Heart right ventricle (tissue), 16 donors: ENCODE results near the gene OOSP3. TPM values are rescaled to one million over a fixed set of nuclear protein-coding genes. Genes with fewer than 3 reads are reported as not detected.
A peak's percentile ranks its signal among the peaks of the same experiment; 100 is the strongest.

ENCODE experiments used
- ATAC-seq, 8 donors: fragments of 200-7000 bp; cut with Tn5 transposase; one replicate each; pipeline ENCODE4 v1.9.1; 2020; ENCODE audit warnings: mild to moderate bottlenecking in 8 of 8, moderate library complexity in 8 of 8, moderate number of reproducible peaks in 1 of 8
- DNase-seq, 2 donors: peaks; one replicate each; pipeline ENCODE4 v3.0.0-alpha.2; 2020
- H3K27ac ChIP-seq, 10 donors: fragments of 200-600 bp; sonication (generic) in 2 of 10; one replicate each; pipeline versions ENCODE4 v1.5.0 to v1.8.0; 2020 to 2022; ENCODE audit warnings: mild to moderate bottlenecking in 3 of 10
- H3K27me3 ChIP-seq, 7 donors: fragments of 200-600 bp; one replicate each; pipeline ENCODE4 v1.8.0; 2021 to 2022; ENCODE audit warnings: mild to moderate bottlenecking in 2 of 7
- H3K36me3 ChIP-seq, 9 donors: fragments of 200-600 bp; sonication (generic) in 1 of 9; one replicate each; pipeline versions ENCODE4 v1.5.0 to v1.8.0; 2020 to 2022; ENCODE audit warnings: mild to moderate bottlenecking in 2 of 9
- H3K4me1 ChIP-seq, 9 donors: fragments of 200-600 bp; sonication (generic) in 1 of 9; one replicate each; pipeline versions ENCODE4 v1.5.0 to v1.8.0; 2020 to 2022; ENCODE audit warnings: mild to moderate bottlenecking in 4 of 9
- H3K4me3 ChIP-seq, 10 donors: fragments of 200-600 bp; sonication (generic) in 2 of 10; one replicate each; pipeline versions ENCODE4 v1.5.0 to v1.8.0; 2020 to 2022; ENCODE audit warnings: mild to moderate bottlenecking in 7 of 10, moderate library complexity in 2 of 10
- H3K9me3 ChIP-seq, 11 donors: fragments of 200-600 bp in 10 of 11; sonication (generic) in 2 of 11; one replicate each; pipeline versions ENCODE4 v1.5.0 to v1.8.0; 2013 to 2022; ENCODE audit warnings: mild to moderate bottlenecking in 2 of 11, control low read depth in 1 of 11, moderate library complexity in 1 of 11
- CTCF ChIP-seq, 9 donors: fragments of 200-600 bp; sonication (generic) in 2 of 9; IDR thresholded peaks; one replicate each; pipeline versions ENCODE4 v1.5.0 to v1.8.0; 2021 to 2022; ENCODE audit warnings: antibody characterized with exemption in 9 of 9, mild to moderate bottlenecking in 5 of 9, moderate library complexity in 1 of 9
- WGBS, 2 donors: extraction: QIAGEN DNeasy Blood & Tissue Kit; methylation state at CpG; one replicate each; pipeline ENCODE4 v1.1.7; 2013; ENCODE audit warnings: inconsistent platforms in 1 of 2; 5-methylcytosine and 5-hydroxymethylcytosine counted together
- intact Hi-C, 10 donors: fragments of 100-400 bp; cut with DNase I; formaldehyde crosslinking; loops; one replicate each; pipeline versions ENCODE4 v1.11.1 to v1.14.2; 2022
- polyA plus RNA-seq, 2 donors: library from polyadenylated mRNA; stranded (reverse); fragments of 200-250 nt; gene quantifications; one replicate each; pipeline ENCODE4 v1.2.3, GENCODE V29; 2013
- total RNA-seq, 10 donors: library from RNA; stranded (reverse); fragmentation: NEBNext Ultra II Directional in 3 of 10; extraction: Animal tissue kit (Norgen Biotek cat#: 25700) in 3 of 10; gene quantifications; one replicate each; pipeline versions ENCODE4 v1.2.1 to v1.2.4, GENCODE V29; 2021 to 2023
- donor health status: Arrhythmogenic right ventricular cardiomyopathy.
- donor health status: ischemic (EF 13 %, LVEDD 7.1; RV severe dilation, severe dysfunction).
- donor health status: healthy with polysubstance abuse.
- donor health status: DM: no; HTN: yes; CAD: no.
- donor health status: DM: no; HTN: no; CAD: no.
- donor health status: ischemic (EF 25% LVEDD 6.9; RV normal size, moderate dysfunction).
- donor health status: ischemic (EF 25% LVEDD 5.7; RV mildly dilated, moderate dysfunction).
- donor health status: healthy.
- donor health status: DM: yes; HTN: yes; CAD: no.
- donor health status: Ischemic cardiomyopathy.
- donor health status: ischemic (EF 35%, LVEDD 5.7; RV mildly dilated, moderate dysfunction).
- donor health status: nonischemic (EF 11% LVEDD 7.7; RV severe dilation, severe dysfunction).
- donor health status: DM: yes; HTN: yes; CAD: no.
- donor health status: PGD.
- donor health status: ischemic (EF 29% LVEDD 5.4; RV normal size, mild dysfunction).
- donor health status: nonischemic (EF 23%, LVEDD 6.1; RV moderate dilation, normal function).

Gene OOSP3
- total and polyA plus RNA-seq, 12 donors = not detected

DNA sequence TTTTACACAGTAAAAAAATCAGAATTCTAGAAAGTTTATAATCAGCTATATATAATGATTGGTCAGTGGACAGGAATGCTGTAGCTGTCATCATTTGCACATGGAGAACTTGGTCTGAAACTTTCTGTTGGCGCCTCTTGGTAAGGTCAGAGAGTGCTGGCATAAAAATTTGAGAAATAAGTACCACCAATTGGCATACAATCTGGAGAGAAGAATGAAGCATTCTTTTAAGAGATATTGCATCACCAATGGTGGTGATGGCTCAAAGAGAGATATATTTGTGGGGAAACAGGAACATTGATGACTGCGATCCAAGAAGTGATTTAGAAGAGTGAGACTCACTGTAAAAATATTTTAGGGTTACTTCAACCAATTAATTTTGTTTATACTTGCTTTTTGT is 39.9 kb downstream of the OOSP3 start:
- Histone ChIP-seq H3K4me3 (no peak overlapping the region), H3K4me1 (no peaks in the 10 kb centered on the region), H3K27ac (no peak overlapping the region), H3K9me3 (peaks cover 0 to 42% (median 16%) of the 10 kb centered on the region in 11 donors), H3K27me3 (no peaks in the 10 kb centered on the region), H3K36me3 (no peaks in the 10 kb centered on the region)
- WGBS, 2 donors = 88 to 92% methylated on average over 2 of the region's 2 CpGs
- ATAC-seq = no peak
- no peak for DNase-seq
- intact Hi-C loops = loop anchor here in 2 of 10 donors (2.0 to 10.0 kb wide), 2 partner anchors 94 to 96 kb away; no protein-coding TSS in a partner anchor
- no peak for TF ChIP-seq CTCF (IDR thresholded peaks at IDR 0.05)

GRCh38 chr11:59918987-59919589 is 40.5 kb downstream of the OOSP3 start:
- peak in 6 of 9 donors; percentile 31 to 49 (median 35) for TF ChIP-seq CTCF (IDR thresholded peaks at IDR 0.05)
- intact Hi-C loops = loop anchor here in 2 of 10 donors (2.0 to 10.0 kb wide), 2 partner anchors 94 to 96 kb away; no protein-coding TSS in a partner anchor
- 45 to 46% methylated on average over 3 of the region's 3 CpGs for WGBS, 2 donors

GRCh38 chr11:59923813-59924212 is 45.2 kb downstream of the OOSP3 start:
- no peak overlapping the region for H3K27ac ChIP-seq
- DNase-seq = no peak
- no peaks in the 10 kb centered on the region for H3K27me3 ChIP-seq
- intact Hi-C loops = no loop called here
- no peak for ATAC-seq
- H3K36me3 ChIP-seq = no peaks in the 10 kb centered on the region
- TF ChIP-seq CTCF (IDR thresholded peaks at IDR 0.05) = no peak
- peaks cover 0 to 73% (median 35%) of the 10 kb centered on the region in 11 donors for H3K9me3 ChIP-seq
- 96% methylated on average over 6 of the region's 6 CpGs for WGBS, 2 donors
- H3K4me1 ChIP-seq = no peaks in the 10 kb centered on the region
- H3K4me3 ChIP-seq = no peak overlapping the region

More at GRCh38 chr11:59918987-59919589, 40.5 kb downstream of the OOSP3 start:
- no peak for DNase-seq
- Histone ChIP-seq H3K27me3 (no peaks in the 10 kb centered on the region), H3K9me3 (peaks cover 0 to 48% (median 22%) of the 10 kb centered on the region in 11 donors), H3K36me3 (no peaks in the 10 kb centered on the region), H3K4me1 (no peaks in the 10 kb centered on the region), H3K27ac (no peak overlapping the region), H3K4me3 (no peak overlapping the region)
- ATAC-seq = no peak

GRCh38 chr11:59931688-59932087 is 53.1 kb downstream of the OOSP3 start:
- DNase-seq (no peak), ATAC-seq (no peak)
- Histone ChIP-seq H3K27ac (no peak overlapping the region), H3K9me3 (peaks cover 0 to 16% (median 2%) of the 10 kb centered on the region in 11 donors), H3K4me1 (no peaks in the 10 kb centered on the region), H3K36me3 (no peaks in the 10 kb centered on the region), H3K4me3 (no peak overlapping the region), H3K27me3 (no peaks in the 10 kb centered on the region)
- TF ChIP-seq CTCF (IDR thresholded peaks at IDR 0.05) = no peak
- WGBS, 2 donors = 54 to 83% methylated on average over 1 of the region's 1 CpG
- intact Hi-C loops = no loop called here
